ENCODE results near the gene CFL2.

The CFL2 gene

GRCh38 chr14:34676516-34677211, 37.7 kb downstream of the CFL2 start:
- DNase-seq (ENCODE audit: low read depth in 2 of 2, low spot score in 1 of 2): no peak

DNA sequence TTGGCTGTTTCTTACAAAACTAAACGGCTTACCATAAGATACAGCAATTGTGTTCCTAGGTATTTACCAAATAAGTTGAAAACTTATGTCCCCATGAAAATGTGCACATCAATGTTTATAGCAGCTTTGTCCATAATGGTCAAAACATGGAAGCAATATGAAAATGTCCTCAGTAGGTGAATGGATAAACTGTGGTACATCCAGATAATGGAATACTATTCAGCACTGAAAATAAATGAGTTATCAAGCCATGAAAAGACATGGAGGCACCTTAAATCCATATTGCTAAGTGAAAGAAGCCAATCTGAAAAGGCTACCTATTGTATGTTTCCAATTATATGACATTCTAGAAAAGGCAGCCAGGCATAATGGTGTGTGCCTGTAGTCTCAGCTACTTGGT, 40.7 kb downstream of the CFL2 start:
- DNase-seq (ENCODE audit: low read depth in 2 of 2, low spot score in 1 of 2): no peak

GRCh38 chr14:34671716-34672115, 42.7 kb downstream of the CFL2 start:
- DNase-seq (ENCODE audit: low read depth in 2 of 2, low spot score in 1 of 2): no peak

- no peak for DNase-seq (ENCODE audit: low read depth in 2 of 2, low spot score in 1 of 2)
These were observed 46.3 kb downstream of the CFL2 start for GRCh38 chr14:34668111-34668510.

GRCh38 chr14:34667007-34667406, 47.4 kb downstream of the CFL2 start:
- no peak for DNase-seq (ENCODE audit: low read depth in 2 of 2, low spot score in 1 of 2)

DNA sequence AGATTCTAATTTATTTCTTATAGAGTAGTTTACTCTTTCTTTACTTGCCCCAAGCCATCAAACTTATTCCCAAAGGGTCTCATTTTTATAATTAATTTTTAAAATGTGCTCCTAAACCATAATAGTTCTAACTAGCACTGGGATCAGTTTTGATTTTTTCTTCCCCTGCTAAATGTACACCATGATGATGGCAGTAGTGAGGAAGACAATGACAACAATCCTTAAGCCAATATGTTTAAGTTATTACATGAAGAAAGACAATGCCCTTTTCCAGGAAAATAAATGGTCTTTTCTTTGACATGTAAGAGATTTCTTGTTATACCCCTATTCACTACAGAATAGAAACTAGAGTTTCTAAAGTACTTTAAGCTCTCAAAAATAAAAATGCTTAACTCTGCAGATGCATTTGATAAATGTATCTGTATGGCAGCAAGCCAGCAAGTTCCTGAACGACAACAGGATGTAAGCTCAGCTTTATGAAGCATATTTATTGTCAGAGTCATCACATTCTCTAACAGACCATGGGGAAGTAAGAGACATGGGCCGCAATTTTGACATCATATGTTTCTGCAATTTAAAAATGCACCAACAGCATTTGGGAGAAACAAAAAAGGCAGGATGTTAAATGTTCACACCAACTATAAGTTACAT, 48.5 kb downstream of the CFL2 start:
- DNase-seq (ENCODE audit: low read depth in 2 of 2, low spot score in 1 of 2): no peak

DNA sequence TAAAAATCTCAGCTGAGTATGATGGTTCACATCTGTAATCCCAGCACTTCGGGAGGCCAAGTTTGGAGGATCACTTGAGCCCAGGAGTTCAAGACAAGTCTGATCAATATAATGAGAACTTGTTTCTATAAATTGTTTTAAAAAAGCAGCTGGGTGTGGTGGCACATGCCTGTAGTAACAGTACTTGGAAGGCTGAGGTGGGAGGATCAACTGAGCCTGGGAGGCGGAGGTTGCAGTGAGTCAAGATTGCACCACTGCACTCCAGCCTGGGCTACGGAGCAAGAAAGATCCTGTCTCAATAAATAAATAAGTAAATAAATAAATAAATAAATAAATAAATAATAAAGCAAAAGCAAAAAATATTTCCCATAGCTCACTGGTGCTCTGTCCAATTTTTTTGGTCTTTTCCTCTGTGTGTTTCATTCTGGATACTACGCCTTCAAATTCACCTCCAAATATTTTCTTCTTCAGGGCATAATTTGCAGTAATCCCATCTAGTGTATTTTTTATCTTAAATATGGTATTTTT, 51.8 kb downstream of the CFL2 start:
- DNase-seq (ENCODE audit: low read depth in 2 of 2, low spot score in 1 of 2): no peak

DNA sequence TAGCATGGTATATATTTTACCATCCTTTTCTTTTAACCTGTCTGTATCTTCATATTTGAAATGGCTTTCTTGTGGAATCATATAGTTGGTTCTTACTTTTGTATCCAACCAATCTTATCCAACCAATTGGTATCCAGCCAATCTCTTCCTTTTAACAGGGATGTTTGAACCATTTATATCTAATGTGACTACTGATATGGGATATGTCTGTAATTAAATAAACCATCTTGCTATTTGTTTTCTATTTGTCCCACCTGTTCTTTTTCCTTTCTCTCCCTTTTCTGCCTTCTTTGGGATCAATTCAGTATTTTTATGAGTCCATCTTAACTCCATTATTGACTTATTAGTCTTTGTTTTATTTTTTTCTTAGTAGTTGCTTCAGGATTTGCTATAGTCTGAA, 53.6 kb downstream of the CFL2 start:
- no peak for DNase-seq (ENCODE audit: low read depth in 2 of 2, low spot score in 1 of 2)
